Measurements from ENCODE around the gene MRPS25.

GRCh38 chr3:15112011-15112410, 46.9 kb upstream of the MRPS25 start:
- TF ChIP-seq CTCF (IDR thresholded peaks at IDR 0.05; ENCODE audit: poor library complexity) = no peak
- no peak for TF ChIP-seq EZH2 (IDR thresholded peaks at IDR 0.05; ENCODE audit: borderline replicate concordance)
